GM12875 (cell line): Measurements from ENCODE around the gene CELF6.
"Not testable (repeated sequence)": the region's sequence is repeated elsewhere in the genome, so short reads cannot be mapped to it uniquely, and the experiment has no call there.

Experiments
- H3K4me3 ChIP-seq: one replicate; pipeline ENCODE4 v1.5.1; 2011; ENCODE audit warnings: low read depth, low read length, control low read depth
- TF ChIP-seq, protein P1 (sequence below): IDR thresholded peaks from 2 replicates; pipeline ENCODE4 v1.5.1; 2011; ENCODE audit warnings: low read depth, mild to moderate bottlenecking, control low read depth, inconsistent platforms, low read length, moderate library complexity, borderline replicate concordance; ENCODE audit not compliant: insufficient read depth

The CELF6 gene

DNA sequence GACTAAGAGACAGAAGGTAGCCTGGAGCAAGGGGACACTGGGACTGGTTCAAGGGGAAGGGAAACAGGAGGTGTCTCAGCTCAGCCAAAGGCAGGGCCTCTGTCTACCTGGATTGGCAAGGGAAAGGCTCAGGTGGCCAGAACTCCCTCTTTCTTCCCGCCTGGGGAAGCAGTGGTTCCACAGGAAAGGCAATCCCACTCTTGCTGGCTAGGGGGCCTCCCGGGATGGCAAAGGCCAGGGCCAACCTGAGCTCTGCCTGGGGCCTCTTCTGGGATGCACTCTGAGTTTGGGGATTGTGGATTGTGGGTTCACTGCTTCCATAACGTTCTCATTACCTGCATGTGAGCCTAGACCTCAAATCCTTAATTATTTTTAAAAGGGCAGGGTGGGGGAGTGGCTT lies 34.6 kb downstream of the CELF6 start:
- TF ChIP-seq, protein P1, sequence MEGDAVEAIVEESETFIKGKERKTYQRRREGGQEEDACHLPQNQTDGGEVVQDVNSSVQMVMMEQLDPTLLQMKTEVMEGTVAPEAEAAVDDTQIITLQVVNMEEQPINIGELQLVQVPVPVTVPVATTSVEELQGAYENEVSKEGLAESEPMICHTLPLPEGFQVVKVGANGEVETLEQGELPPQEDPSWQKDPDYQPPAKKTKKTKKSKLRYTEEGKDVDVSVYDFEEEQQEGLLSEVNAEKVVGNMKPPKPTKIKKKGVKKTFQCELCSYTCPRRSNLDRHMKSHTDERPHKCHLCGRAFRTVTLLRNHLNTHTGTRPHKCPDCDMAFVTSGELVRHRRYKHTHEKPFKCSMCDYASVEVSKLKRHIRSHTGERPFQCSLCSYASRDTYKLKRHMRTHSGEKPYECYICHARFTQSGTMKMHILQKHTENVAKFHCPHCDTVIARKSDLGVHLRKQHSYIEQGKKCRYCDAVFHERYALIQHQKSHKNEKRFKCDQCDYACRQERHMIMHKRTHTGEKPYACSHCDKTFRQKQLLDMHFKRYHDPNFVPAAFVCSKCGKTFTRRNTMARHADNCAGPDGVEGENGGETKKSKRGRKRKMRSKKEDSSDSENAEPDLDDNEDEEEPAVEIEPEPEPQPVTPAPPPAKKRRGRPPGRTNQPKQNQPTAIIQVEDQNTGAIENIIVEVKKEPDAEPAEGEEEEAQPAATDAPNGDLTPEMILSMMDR = no peak
- no peak overlapping the region for H3K4me3 ChIP-seq

DNA sequence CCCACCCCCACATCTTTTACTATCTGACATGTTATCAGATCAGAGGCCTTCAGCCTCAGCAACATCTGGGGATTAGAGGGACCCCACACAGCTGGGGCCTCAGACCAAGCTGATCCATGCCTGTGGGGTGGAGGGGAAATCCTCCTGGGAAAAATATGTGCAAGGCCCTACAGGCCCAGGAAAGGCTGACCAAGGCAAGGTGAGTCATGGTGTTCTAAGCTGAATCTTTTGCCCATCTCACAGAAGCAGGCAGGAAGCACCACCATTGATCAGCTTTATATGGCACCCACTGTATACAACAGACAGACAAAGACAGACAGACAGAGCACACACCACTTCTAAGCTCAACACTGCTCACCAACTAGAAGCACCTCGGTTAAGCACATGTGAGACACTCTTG lies 35.2 kb downstream of the CELF6 start:
- no peak overlapping the region for H3K4me3 ChIP-seq
- TF ChIP-seq, protein P1 = no peak

DNA sequence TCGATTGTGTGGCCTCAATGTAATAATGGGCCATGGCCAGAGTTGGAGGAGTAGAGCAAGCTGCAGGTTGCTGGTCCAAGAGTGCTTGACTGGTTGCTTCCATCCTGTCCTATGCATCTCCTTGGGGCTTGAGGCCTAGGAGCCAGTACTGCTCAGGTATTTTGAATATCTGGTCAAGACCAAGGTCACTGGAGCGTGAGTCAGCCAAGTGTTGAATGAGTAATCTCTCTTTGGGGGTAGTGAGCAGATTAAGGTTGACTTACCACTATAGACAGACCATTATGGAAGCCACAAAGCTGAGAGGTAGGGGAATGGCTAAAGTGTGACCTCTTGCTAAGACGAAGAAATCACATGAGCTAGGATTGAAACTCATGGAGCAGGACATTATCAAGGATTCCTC lies 38.2 kb downstream of the CELF6 start:
- no peak overlapping the region for H3K4me3 ChIP-seq
- TF ChIP-seq, protein P1 = no peak

DNA sequence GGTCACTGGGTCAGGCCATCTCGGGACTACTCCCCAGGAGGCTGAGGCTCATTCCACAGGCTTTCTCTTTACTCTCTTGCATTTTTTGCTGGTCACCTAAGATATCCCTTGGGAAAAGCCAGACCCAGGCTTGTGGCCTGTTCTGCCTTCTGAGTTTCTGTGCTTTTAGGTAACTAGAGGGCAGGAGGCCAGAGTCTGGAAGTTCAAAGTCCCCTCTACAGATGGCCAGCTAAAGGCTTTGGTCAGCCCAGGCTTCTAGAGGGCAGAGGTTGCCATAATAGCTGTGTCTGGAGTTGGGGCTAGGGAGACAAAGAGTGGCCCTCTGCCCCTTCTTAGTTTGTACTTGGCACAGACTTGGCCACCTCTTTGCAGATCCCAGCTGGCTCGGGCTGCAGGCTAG lies 39.2 kb downstream of the CELF6 start:
- TF ChIP-seq, protein P1 = no peak
- no peak overlapping the region for H3K4me3 ChIP-seq

DNA sequence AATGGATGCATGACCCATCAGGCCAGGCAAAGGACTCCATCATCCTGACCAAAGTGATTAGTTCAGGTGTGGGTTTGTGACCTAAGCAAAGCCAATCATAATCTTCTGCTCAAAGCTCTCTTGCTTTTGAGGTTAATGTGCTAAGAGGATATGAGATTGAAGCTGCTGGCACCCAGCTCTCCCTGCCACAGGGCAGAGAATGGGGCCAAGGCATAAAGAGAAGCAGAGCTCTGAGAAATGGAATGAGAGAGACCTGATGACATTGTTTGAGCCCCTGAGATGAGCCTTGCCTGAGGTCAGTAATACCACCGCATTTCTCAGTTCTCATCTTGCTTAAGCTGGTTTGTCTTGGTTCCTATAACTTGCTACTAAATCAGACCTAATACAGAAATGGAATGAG lies 41.2 kb downstream of the CELF6 start:
- TF ChIP-seq, protein P1 = no peak
- no peak overlapping the region for H3K4me3 ChIP-seq

DNA sequence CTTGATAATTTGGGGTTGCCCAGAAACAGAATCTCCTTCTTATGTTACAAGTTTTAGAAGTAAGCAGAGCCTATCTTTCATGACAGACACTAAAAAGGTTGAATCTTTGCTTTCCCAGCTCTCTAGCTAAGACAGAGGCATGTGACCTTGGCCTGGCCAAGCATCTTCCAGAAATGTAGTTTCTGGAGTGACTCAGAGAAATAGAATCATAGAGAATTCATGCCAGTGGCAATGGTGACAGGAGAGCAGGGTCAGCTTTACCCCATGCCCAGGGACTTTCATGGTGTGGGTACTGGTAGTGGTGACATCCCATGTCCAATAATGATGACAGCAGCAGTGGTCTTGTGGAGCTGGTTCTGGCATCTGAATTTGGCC lies 43.6 kb downstream of the CELF6 start:
- TF ChIP-seq, protein P1 = no peak
- H3K4me3 ChIP-seq = no peak overlapping the region

DNA sequence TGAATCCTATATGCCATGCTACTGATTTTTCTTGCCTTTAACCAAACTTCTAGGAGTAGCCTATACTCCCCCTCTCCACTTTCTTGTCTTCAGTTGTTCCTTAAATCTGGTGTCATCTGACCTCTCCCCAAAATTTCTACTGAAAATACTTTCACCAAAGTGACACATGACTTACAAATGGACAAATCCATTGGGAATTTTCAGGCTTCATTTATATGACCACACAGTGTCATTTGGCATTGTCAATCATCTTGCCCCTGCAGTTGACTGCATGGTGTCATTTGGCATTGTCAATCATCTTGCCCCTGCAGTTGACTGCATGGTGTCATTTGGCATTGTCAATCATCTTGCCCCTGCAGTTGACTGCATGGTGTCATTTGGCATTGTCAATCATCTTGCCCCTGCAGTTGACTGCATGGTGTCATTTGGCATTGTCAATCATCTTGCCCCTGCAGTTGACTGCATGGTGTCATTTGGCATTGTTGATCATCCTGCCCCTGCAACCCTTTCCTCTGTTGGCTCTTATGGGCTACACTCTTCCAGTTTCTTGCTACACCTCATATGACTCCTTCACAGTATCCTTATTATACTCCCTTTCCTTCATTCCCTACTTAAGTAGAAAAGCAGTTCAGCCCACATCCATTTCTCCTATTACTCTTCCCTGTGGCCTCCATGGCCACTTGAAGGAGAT lies 44.2 kb downstream of the CELF6 start:
- not testable (repeated sequence) for H3K4me3 ChIP-seq

DNA sequence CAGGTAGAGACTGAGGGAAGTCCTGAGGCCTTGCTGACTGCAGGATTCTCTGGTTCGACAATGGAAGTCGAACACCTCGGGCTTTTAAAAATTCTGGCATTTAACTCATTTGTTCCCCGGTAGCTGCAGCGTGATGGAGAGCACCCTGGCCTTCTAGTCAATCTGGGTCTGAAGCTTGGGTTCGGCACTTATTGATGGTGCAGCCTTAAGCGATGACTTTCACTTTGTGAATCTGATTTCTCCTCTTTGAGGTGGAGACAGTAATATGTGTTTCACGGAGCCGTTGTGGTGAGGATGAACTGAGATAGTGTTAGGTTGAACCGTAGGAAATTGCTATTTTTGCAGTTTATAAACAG lies 47.0 kb downstream of the CELF6 start:
- peak overlapping the region; percentile 92 for H3K4me3 ChIP-seq
- TF ChIP-seq, protein P1 = no peak
